ENCODE data around the gene ARMC10.

The ARMC10 gene

GRCh38 chr7:103037476-103037822, 37.5 kb upstream of the ARMC10 start:
- TF ChIP-seq TAF1 (IDR thresholded peaks at IDR 0.05; ENCODE audit: borderline replicate concordance, insufficient read depth, low read length) (no peak), POLR2AphosphoS5 (IDR thresholded peaks at IDR 0.05; ENCODE audit: low read depth, low read length) (no peak)

- TF ChIP-seq REST (IDR thresholded peaks at IDR 0.05; ENCODE audit: insufficient read depth in 1 of 2, low read depth in 2 of 2, low read length in 2 of 2) (no peak), POLR2AphosphoS5 (IDR thresholded peaks at IDR 0.05; ENCODE audit: low read depth, low read length) (no peak), SIN3A (IDR thresholded peaks at IDR 0.05; ENCODE audit: borderline replicate concordance, insufficient read depth, low read length) (no peak), FOXP2 (optimal IDR thresholded peaks at IDR 0.05; ENCODE audit: borderline replicate concordance, extremely low read depth, extremely low read length, insufficient read depth) (no peak), TAF1 (IDR thresholded peaks at IDR 0.05; ENCODE audit: borderline replicate concordance, insufficient read depth, low read length) (no peak)
Measured at GRCh38 chr7:103048833-103049232, 26.1 kb upstream of the ARMC10 start.

GRCh38 chr7:103051519-103051918, 23.4 kb upstream of the ARMC10 start:
- no peak for TF ChIP-seq REST (IDR thresholded peaks at IDR 0.05; ENCODE audit: insufficient read depth in 1 of 2, low read depth in 2 of 2, low read length in 2 of 2)
- no peak for TF ChIP-seq POLR2AphosphoS5 (IDR thresholded peaks at IDR 0.05; ENCODE audit: low read depth, low read length)
- no peak for TF ChIP-seq FOXP2 (optimal IDR thresholded peaks at IDR 0.05; ENCODE audit: borderline replicate concordance, extremely low read depth, extremely low read length, insufficient read depth)
- TF ChIP-seq TAF1 (IDR thresholded peaks at IDR 0.05; ENCODE audit: borderline replicate concordance, insufficient read depth, low read length): no peak
- TF ChIP-seq SIN3A (IDR thresholded peaks at IDR 0.05; ENCODE audit: borderline replicate concordance, insufficient read depth, low read length): no peak

- TF ChIP-seq REST (IDR thresholded peaks at IDR 0.05; ENCODE audit: insufficient read depth in 1 of 2, low read depth in 2 of 2, low read length in 2 of 2) (no peak), POLR2AphosphoS5 (IDR thresholded peaks at IDR 0.05; ENCODE audit: low read depth, low read length) (no peak), SIN3A (IDR thresholded peaks at IDR 0.05; ENCODE audit: borderline replicate concordance, insufficient read depth, low read length) (no peak), FOXP2 (optimal IDR thresholded peaks at IDR 0.05; ENCODE audit: borderline replicate concordance, extremely low read depth, extremely low read length, insufficient read depth) (no peak), TAF1 (IDR thresholded peaks at IDR 0.05; ENCODE audit: borderline replicate concordance, insufficient read depth, low read length) (no peak)
Measured at GRCh38 chr7:103058122-103058521, 16.8 kb upstream of the ARMC10 start.

- TF ChIP-seq FOXP2 (optimal IDR thresholded peaks at IDR 0.05; ENCODE audit: borderline replicate concordance, extremely low read depth, extremely low read length, insufficient read depth) (no peak), TAF1 (IDR thresholded peaks at IDR 0.05; ENCODE audit: borderline replicate concordance, insufficient read depth, low read length) (no peak), POLR2AphosphoS5 (IDR thresholded peaks at IDR 0.05; ENCODE audit: low read depth, low read length) (no peak), REST (IDR thresholded peaks at IDR 0.05; ENCODE audit: insufficient read depth in 1 of 2, low read depth in 2 of 2, low read length in 2 of 2) (no peak), SIN3A (IDR thresholded peaks at IDR 0.05; ENCODE audit: borderline replicate concordance, insufficient read depth, low read length) (no peak)
Measured at GRCh38 chr7:103059471-103059870, 15.5 kb upstream of the ARMC10 start.
